Breast epithelium (tissue), 3 donors: ENCODE results near the gene RPL18.

Source experiments
- POLR2A ChIP-seq: fragments of 450-650 bp; IDR thresholded peaks from one replicate; pipeline ENCODE4 v1.6.1; 2016; ENCODE audit warnings: antibody characterized with exemption, mild to moderate bottlenecking, moderate library complexity
- POLR2AphosphoS5 ChIP-seq, 3 donors: sonication (generic); formaldehyde crosslinking; IDR thresholded peaks; one replicate each; pipeline ENCODE4 v1.6.1; 2017; ENCODE audit warnings: antibody characterized with exemption in 3 of 3
- TF ChIP-seq, protein P1 (sequence below), 3 donors: fragments of 450-650 bp; IDR thresholded peaks; one replicate each; pipeline ENCODE4 v1.5.1; 2016 to 2017; ENCODE audit warnings: antibody characterized with exemption in 3 of 3, mild to moderate bottlenecking in 3 of 3, moderate library complexity in 3 of 3

DNA sequence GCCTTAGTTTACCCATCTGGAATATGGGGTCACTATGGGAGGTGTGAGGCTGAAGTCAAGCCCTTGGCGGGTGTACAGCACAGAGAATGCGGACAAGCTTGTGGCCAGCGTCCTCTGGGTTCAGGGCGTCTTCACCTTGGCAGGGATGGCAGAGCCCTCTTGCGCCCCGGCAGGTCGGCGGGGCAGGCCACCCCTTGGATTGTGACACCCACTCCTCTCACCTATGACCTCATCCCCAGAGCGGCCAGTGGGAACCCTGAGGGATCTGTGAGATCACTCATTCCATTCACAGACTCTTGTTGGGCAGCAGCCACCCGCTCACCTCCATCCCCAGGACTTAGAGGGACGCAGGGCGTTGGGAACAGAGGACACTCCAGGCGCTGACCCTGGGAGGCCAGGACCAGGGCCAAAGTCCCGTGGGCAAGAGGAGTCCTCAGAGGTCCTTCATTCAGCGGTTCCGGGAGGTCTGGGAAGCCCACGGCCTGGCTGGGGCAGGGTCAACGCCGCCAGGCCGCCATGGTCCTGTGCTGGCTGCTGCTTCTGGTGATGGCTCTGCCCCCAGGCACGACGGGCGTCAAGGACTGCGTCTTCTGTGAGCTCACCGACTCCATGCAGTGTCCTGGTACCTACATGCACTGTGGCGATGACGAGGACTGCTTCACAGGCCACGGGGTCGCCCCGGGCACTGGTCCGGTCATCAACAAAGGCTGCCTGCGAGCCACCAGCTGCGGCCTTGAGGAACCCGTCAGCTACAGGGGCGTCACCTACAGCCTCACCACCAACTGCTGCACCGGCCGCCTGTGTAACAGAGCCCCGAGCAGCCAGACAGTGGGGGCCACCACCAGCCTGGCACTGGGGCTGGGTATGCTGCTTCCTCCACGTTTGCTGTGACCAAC lies 12.3 kb downstream of the RPL18 start, which contains the start of gene SPACA4:
- TF ChIP-seq, protein P1, sequence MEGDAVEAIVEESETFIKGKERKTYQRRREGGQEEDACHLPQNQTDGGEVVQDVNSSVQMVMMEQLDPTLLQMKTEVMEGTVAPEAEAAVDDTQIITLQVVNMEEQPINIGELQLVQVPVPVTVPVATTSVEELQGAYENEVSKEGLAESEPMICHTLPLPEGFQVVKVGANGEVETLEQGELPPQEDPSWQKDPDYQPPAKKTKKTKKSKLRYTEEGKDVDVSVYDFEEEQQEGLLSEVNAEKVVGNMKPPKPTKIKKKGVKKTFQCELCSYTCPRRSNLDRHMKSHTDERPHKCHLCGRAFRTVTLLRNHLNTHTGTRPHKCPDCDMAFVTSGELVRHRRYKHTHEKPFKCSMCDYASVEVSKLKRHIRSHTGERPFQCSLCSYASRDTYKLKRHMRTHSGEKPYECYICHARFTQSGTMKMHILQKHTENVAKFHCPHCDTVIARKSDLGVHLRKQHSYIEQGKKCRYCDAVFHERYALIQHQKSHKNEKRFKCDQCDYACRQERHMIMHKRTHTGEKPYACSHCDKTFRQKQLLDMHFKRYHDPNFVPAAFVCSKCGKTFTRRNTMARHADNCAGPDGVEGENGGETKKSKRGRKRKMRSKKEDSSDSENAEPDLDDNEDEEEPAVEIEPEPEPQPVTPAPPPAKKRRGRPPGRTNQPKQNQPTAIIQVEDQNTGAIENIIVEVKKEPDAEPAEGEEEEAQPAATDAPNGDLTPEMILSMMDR (IDR thresholded peaks at IDR 0.05) = no peak
- no peak for TF ChIP-seq POLR2A
- no peak for TF ChIP-seq POLR2AphosphoS5 (IDR thresholded peaks at IDR 0.05)
